Motor neuron (in vitro differentiated cells): ENCODE measurements around the gene CCT3. TPM values are rescaled to one million over a fixed set of nuclear protein-coding genes. Genes with fewer than 3 reads are reported as not detected.
A peak's percentile ranks its signal among the peaks of the same experiment; 100 is the strongest.
"Not testable (repeated sequence)": the region's sequence is repeated elsewhere in the genome, so short reads cannot be mapped to it uniquely, and the experiment has no call there.

ENCODE experiments used
- ATAC-seq, 8 experiments: fragments of 200-7000 bp; cut with Tn5 transposase; replicated peaks in 6 of 8; 2 replicates each; pipeline ENCODE4 v1.8.0; 2021; ENCODE audit warnings: mild to moderate bottlenecking in 8 of 8, moderate library complexity in 8 of 8
- H3K27ac ChIP-seq, 2 donors: fragments of 250-450 bp; sonication (Bioruptor Pico); 2 replicates each; pipeline ENCODE4 v1.9.0; 2021; ENCODE audit warnings: antibody characterized with exemption in 2 of 2, mild to moderate bottlenecking in 2 of 2, moderate library complexity in 1 of 2
- H3K4me1 ChIP-seq, 2 donors: fragments of 250-450 bp; sonication (Bioruptor Pico); replicated peaks in 1 of 2; 2 replicates each; pipeline ENCODE4 v1.6.1; 2021; ENCODE audit warnings: antibody characterized with exemption in 2 of 2, mild to moderate bottlenecking in 2 of 2, moderate library complexity in 1 of 2
- H3K4me3 ChIP-seq, 5 donors: fragments of 250-450 bp; sonication (Bioruptor Pico); 2 replicates each; pipeline ENCODE4 v1.9.0; 2021; ENCODE audit warnings: antibody characterized with exemption in 5 of 5, mild to moderate bottlenecking in 5 of 5, moderate library complexity in 4 of 5
- WGBS, 10 experiments: fragments of 450-650 bp; shearing (Covaris generic); methylation state at CpG; one replicate each; pipeline ENCODE4 v1.0.0; 2022; 5-methylcytosine and 5-hydroxymethylcytosine counted together
- in situ Hi-C, 9 experiments: fragments of 400-800 bp; cut with MboI; loops; one replicate each; pipeline ENCODE4 v1.15.0; 2021; ENCODE audit warnings: low sequenced_read_pairs in 9 of 9, low pct_unique_long_range_greater_than_20kb in 2 of 9; ENCODE audit not compliant: unreplicated experiment in 9 of 9
- total RNA-seq, 8 experiments: library from RNA; unstranded; fragments of 300-600 nt; gene quantifications; 2 replicates each; pipeline versions ENCODE4 v1.2.3 to v1.2.4, GENCODE V29; 2022

Gene CCT3
- total RNA-seq, 8 experiments from 2014 or later = 204 to 465 (median 351) TPM

DNA sequence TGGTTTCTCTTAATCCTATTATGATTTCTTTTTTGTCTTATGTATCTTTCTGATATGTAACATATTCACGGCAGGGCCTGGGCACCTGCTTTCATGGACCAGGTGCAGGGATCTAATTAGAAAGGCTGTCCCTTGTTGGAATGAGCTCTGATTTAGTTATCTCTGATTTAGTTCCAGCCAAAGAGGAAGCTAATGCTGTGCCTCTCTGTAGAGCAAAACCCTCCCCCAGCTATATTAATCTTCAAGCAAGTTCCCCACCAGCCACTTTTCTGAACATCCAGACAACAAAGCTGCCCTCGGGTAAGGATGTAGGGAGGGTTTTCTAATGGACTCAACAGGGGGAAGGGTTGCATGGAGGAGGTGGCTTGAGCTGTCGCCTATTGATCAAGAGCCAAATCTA, 6.3 kb upstream of the CCT3 start:
- Histone ChIP-seq H3K4me1 (no peaks in the 10 kb centered on the region), H3K4me3 (no peak overlapping the region), H3K27ac (no peak overlapping the region)
- in situ Hi-C loops = no loop called here
- WGBS, 10 experiments = 33 to 73% (median 60%) methylated on average over 1 to 3 of the region's 3 CpGs; no CpG with 5 or more reads in 1 of the 10 experiments
- no peak for ATAC-seq

DNA sequence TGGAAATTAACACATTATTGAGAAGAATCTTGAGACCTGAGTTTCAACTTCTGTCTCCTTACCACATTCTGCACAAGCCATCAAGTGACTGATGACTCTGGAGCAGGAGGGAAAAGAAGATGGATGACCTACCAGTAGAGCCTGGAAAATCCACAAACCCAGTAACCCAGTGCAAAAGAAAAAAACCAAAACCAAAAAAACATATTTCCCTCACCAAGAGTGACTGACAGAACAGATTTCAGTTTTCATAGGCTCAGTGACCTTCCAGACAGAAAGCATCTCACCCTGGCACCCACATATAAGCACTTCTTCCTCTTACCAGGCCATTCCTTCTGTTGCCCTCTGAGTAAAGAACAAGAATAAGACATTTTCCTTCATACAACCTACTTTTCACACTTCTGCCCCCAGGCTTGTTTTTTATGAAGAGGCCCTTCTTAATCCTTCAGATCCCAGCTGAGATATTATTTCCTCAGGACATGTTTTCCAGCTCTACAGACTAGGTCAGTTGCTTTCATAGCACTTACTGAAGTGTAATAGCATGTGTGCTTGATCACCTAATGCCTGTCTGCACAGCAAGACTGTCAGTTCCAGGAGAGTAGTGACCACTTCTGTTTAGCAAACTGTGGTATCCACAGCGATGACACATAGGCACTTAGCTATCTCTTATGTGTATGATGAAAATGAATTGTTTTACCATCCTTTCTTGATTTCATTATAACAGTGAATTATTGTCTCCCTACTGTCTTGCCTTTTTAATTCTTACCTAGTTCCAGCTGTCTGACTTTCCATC, 4.3 kb upstream of the CCT3 start:
- Histone ChIP-seq H3K4me1 (no peaks in the 10 kb centered on the region), H3K27ac (no peak overlapping the region), H3K4me3 (no peak overlapping the region)
- no peak for ATAC-seq
- in situ Hi-C loops = no loop called here
- WGBS, 10 experiments = 40 to 100% (median 100%) methylated on average over 1 of the region's 1 CpG; no CpG with 5 or more reads in 5 of the 10 experiments

DNA sequence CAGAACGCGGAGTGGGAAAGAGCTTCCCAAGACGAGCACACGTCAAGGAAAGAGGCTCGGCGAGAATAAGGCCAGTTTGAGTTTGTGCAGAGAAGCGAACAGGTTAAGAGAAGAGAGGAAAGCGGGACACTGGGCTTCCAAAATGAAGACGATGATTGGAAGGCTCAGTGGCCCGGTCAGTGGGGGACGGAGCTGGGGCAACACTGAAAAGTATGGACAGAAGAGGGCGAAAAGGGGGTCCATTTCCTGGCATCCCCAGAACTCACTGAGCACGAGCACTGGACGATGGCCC, 258 bp downstream of the CCT3 start:
- peak overlapping the region; percentile 78 to 84 for H3K27ac ChIP-seq
- 0 to 3% (median 0%) methylated on average over 1 to 11 of the region's 14 CpGs; no CpG with 5 or more reads in 4 of the 10 experiments for WGBS, 10 experiments
- peaks cover 11% of the 10 kb centered on the region in 2 donors for H3K4me1 ChIP-seq
- peak in 7 of 8 experiments; percentile 0 to 32 (median 0) for ATAC-seq
- H3K4me3 ChIP-seq = peak overlapping the region; percentile 59 to 84 (median 68)
- in situ Hi-C loops = no loop called here

DNA sequence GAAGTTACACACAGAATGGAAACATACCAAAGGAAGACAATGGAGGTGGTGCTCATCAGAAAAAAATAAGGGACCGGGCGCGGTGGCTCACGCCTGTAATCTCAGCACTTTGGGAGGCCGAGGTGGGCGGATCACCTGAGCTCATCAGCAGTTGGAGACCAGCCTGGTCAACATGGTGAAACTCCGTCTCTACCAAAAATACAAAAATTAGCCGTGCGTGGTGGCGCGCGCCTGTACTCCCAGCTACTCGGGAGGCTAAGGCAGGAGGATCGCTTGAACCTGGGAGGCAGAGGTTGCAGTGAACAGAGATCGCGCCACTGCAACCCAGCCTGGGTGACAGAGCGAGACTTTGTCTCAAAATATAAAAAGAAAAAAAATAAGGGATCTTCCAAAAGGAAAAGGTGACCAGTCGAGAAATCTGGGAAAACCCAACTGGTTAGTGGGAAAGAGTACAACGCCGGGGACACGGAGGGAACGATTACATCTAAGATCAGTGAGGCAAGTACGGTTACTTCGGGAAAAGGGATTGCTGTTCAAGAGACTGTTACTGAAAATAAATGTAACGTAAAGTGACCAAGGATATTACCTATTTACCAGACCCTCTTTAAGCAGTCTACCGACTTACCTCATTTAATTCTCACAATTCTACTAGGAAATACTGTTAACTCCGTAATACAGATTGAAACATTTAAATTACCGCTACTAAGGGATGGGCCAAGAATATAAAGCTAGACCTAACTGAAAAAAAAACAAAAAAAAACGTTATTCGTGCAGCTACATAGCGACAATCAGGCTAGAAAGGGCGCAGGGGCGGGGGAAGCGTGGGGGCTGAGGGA, 822 bp downstream of the CCT3 start:
- in situ Hi-C loops = no loop called here
- H3K4me3 ChIP-seq = peak overlapping the region; percentile 59 to 84 (median 68)
- peaks cover 11% of the 10 kb centered on the region in 2 donors for H3K4me1 ChIP-seq
- no peak for ATAC-seq
- H3K27ac ChIP-seq = peak overlapping the region; percentile 78 to 84
- WGBS, 10 experiments = 9 to 84% (median 36%) methylated on average over 5 to 34 of the region's 34 CpGs

DNA sequence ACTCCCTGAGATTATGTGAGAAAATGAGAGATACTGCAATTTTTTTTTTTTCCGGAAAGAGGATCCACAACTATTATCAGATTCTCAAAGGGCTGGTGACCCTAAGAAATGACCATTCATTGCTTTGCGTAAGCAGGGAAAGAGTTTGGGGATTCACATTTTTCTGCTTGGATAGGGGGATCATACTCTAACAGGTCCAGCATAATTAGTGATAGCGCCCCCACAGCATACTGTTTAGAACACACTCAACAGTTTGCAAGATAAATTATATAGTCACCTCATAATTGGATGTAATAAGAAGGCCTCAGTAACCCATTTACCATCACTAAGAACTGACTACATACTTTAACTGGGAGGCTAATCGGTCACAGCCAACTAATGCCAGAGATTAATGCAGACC, 1.9 kb downstream of the CCT3 start:
- Histone ChIP-seq H3K4me1 (peaks cover 11% of the 10 kb centered on the region in 2 donors), H3K4me3 (peak overlapping the region in 3 of 5 donors; percentile 63 to 84 (median 68)), H3K27ac (no peak overlapping the region)
- 33 to 89% (median 81%) methylated on average over 1 to 4 of the region's 4 CpGs; no CpG with 5 or more reads in 1 of the 10 experiments for WGBS, 10 experiments
- in situ Hi-C loops = no loop called here
- no peak for ATAC-seq

DNA sequence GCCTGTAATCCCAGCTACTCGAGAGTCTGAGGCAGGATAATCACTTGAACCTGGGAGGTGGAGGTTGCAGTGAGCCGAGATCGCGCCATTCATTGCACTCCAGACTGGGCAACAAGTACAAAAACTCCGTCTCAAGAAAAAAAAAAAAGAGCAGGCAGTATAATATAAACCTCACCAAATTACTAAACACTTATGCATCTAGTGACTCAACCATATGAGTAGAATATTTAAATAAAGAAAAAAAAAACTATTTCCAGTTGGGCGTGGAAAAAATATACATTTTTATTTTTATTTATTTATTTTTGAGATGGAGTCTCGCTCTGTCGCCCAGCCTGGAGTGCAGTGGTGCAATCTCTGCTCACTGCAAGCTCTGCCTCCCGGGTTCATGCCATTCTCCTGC, 14.9 kb downstream of the CCT3 start:
- H3K27ac ChIP-seq, in situ Hi-C loops: not testable (repeated sequence)

DNA sequence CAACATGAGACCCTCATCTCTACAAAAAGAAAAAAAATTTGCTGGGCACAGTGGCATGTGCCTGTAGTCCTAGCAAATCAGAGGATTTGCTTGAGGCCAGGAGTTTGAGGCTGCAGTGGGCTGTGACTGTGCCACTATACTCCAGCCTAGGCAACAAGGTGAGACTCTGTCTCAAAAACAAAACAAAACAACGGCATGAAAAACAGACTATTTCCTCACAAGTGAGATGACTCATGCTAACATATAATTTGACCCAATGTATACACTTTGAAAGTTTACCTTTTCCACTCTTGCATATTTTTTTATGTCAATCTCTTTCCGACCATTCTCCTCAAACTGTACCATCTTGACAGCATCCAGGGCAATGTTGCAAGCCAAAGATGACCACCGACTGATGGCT, 17.5 kb downstream of the CCT3 start:
- Histone ChIP-seq H3K27ac (no peak overlapping the region), H3K4me3 (no peak overlapping the region), H3K4me1 (no peaks in the 10 kb centered on the region)
- 36 to 100% (median 93%) methylated on average over 1 to 3 of the region's 3 CpGs; no CpG with 5 or more reads in 1 of the 10 experiments for WGBS, 10 experiments
- no peak for ATAC-seq
- in situ Hi-C loops = no loop called here

More for the DNA sequence above, 14.9 kb downstream of the CCT3 start:
- H3K4me3 ChIP-seq, H3K4me1 ChIP-seq: not testable (repeated sequence)
- ATAC-seq = peak in 3 of 8 experiments; percentile 83 to 87 (median 83)
- 40 to 100% (median 86%) methylated on average over 1 to 9 of the region's 9 CpGs for WGBS, 10 experiments

DNA sequence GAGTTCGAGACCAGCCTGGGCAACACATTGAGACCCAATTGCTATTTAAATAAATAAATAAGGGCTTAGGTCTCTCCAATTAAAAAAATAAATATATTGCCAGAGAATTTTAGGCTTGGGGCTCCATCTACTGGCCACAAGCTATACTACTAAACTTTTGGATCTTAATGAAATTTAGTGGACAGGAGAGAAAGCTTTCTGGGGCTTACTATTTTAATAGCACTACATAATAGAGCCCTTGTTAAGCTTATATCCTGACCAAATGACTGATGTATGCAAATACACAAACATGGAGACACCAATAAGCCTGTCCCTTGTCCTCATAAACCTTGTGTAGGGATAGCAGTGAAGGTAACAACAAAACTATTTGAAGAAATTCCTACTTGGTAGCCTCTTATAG, 18.4 kb downstream of the CCT3 start:
- no peak overlapping the region for H3K4me3 ChIP-seq
- peak in 1 of 8 experiments; percentile 32 for ATAC-seq
- 63 to 100% (median 100%) methylated on average over 1 of the region's 1 CpG; no CpG with 5 or more reads in 4 of the 10 experiments for WGBS, 10 experiments
- no peak overlapping the region for H3K27ac ChIP-seq
- no peaks in the 10 kb centered on the region for H3K4me1 ChIP-seq
- in situ Hi-C loops = no loop called here

DNA sequence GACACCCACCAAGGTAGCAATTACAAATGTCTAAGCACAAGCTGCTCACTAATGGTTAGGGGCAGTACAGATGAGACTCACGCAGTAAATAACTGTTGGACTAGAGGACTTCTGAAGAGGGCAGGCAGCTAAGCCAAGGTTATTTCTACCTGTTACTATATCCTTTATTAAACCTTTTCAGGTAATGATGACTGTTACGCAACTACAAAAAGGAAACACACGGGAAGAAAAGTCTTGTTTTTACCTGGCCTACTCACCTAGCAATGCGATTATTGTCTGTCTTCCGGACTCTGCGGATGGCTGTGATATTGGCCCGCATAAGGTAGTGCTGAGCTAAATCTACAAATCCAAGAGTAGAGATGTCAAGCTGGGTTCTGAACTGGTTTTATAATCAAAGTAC, 21.2 kb downstream of the CCT3 start:
- Histone ChIP-seq H3K27ac (no peak overlapping the region), H3K4me1 (no peaks in the 10 kb centered on the region), H3K4me3 (no peak overlapping the region)
- 86 to 100% (median 96%) methylated on average over 2 to 7 of the region's 7 CpGs for WGBS, 10 experiments
- ATAC-seq = no peak
- in situ Hi-C loops = no loop called here

DNA sequence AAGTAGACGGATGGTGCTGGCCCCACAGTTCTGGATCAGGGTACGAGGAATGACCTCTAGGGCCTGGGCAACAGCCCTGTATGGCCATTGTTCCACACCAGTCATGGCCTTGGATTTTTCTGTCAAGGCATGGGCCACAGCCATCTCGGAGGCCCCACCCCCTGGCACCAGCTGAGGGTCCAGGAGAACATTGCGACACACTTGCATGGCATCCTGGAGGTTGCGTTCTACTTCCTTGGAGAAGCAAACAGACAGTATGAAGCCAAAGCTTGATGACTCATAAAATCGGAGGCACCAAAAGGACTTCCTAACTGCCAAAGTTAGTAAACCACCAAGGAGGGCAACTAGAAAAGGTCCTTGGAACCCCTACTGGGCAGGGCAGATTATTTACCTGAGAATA, 27.1 kb downstream of the CCT3 start:
- no peak overlapping the region for H3K27ac ChIP-seq
- 49 to 100% (median 96%) methylated on average over 1 to 6 of the region's 6 CpGs; no CpG with 5 or more reads in 1 of the 10 experiments for WGBS, 10 experiments
- in situ Hi-C loops = no loop called here
- no peak for ATAC-seq
- no peak overlapping the region for H3K4me3 ChIP-seq
- no peaks in the 10 kb centered on the region for H3K4me1 ChIP-seq

DNA sequence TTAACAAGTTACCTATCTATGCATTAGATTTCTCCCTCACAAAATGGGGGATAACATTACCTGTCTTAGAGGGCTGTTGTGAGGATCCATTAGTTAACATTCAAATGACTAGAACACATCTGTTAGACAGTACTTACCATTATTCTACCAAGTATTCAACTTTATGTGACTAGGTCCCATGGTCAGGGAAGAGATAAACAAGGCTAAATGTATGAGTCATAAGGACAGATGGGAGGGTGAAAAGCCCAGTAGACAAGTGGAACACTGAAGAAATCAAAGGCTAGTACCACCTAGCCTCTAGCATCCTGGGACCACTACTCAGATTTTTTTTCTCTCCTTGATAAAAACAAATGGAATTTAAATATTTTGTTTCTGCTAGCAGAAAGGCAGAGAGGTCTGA, 30.0 kb downstream of the CCT3 start:
- Histone ChIP-seq H3K4me3 (no peak overlapping the region), H3K27ac (no peak overlapping the region), H3K4me1 (no peaks in the 10 kb centered on the region)
- ATAC-seq = peak in 2 of 8 experiments; percentile 65 to 89
- in situ Hi-C loops = no loop called here

DNA sequence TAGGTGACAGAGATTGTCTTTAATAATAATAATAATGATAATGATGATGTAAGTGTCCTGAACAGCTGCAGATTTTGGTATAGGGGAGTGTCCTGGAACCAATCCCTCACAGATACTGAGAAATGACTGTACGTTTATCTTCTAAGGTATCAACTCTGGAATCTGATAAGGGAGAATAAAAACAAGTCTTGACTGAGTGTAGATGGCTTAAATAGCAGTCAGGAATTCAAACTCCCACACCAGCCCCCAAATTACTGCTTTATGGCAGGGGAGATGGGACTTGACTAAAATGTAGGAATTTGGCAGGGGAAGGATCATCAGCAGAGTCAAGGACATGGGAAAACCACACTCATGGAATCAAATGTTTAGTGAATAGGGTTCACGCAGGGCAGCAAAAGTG, 32.9 kb downstream of the CCT3 start:
- in situ Hi-C loops = no loop called here
- WGBS, 10 experiments = 13 to 100% (median 100%) methylated on average over 1 to 2 of the region's 2 CpGs; no CpG with 5 or more reads in 3 of the 10 experiments
- Histone ChIP-seq H3K4me1 (no peaks in the 10 kb centered on the region), H3K27ac (no peak overlapping the region), H3K4me3 (no peak overlapping the region)
- no peak for ATAC-seq

DNA sequence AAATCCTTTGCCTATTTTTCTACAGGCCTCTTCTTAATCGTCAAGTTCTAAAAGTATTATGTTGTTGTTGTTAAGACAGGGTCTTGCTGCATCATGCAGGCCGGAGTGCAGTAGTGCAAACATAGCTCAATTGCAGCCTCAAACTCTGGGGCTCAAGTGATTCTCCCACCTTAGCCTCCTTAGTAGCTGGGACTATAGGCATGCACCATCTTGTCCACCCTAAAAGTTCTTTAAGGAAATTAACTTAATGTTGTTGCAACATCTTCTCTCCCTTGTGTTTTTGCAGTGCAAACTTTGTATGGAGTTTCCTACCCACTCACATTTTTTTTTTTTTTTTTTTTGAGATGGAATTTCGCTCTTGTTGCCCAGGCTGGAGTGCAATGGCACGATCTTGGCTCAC, 34.9 kb downstream of the CCT3 start:
- no peaks in the 10 kb centered on the region for H3K4me1 ChIP-seq
- no peak overlapping the region for H3K27ac ChIP-seq
- no peak overlapping the region for H3K4me3 ChIP-seq
- ATAC-seq = no peak
- WGBS, 10 experiments = 81 to 100% (median 95%) methylated on average over 2 to 4 of the region's 4 CpGs; no CpG with 5 or more reads in 3 of the 10 experiments
- in situ Hi-C loops = no loop called here
